Smooth muscle cell of the brain vasculature (primary cell): ENCODE data around the gene GAPVD1.
"Not testable (repeated sequence)": the region's sequence is repeated elsewhere in the genome, so short reads cannot be mapped to it uniquely, and the experiment has no call there.

ENCODE experiments used
- DNase-seq: peaks from one replicate; pipeline ENCODE4 v3.0.0-alpha.2; 2012; ENCODE audit warnings: low read depth, low spot score

The GAPVD1 gene

DNA sequence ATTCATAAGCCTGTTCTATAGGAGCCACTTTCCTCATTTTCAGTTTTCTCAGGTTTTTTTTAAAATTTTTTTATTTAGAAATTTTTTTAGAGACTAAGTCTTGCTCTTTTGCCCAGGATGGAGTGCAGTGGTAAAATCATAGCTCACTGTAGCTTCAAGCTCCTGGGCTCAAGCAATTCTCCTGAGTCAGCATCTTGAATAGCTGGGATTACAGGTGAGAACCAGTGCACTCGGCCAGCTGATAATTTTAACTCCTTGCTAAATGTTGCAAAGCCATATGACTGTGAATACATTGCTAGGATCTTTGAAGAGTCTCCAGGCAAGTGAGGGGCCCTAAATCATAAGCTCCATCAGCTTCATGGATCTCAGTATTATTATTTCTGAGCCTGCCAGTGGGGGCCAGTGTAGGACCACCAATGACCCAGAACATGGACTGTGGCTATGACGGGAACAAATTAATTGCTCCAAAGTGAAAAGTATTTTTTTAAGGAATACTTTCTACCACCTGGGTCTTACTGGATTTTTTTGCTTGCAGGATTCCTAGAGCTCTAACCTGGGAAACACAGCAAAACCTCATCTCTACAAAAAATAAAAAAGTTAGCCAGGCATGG, 5.7 kb upstream of the GAPVD1 start:
- no peak for DNase-seq

DNA sequence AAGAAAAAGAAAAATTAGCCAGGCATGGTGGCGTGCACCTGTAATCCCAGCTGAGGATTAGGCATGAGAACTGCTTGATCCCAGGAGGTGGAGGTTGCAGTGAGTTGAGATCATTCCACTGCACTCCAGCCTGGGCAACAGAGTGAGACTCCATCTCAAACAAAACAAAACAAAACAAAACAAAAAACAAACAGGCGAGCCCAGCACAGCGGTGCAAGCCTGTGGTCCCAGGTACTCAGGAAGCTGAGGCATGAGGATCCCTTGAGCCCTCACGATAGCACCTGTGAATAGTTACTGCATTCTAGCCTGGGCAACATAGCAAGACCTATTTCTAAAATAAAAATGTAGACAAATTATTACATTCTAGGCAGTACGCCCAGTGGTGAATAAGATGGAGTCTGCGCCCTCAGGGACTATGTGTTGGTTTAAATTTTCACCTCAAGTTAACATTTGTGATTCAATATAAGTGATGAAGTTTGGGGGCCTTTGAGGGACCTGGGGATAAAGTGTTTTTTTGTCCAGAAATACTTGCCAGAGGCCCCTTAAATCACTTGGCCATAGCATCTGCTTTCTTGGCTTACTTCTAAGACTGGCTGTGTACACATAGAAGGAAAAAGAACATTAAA, 3.4 kb upstream of the GAPVD1 start:
- DNase-seq, result no peak

- DNase-seq, result no peak
Measured at GRCh38 chr9:125258832-125259534, 2.6 kb upstream of the GAPVD1 start.

GRCh38 chr9:125260561-125260960, 1.1 kb upstream of the GAPVD1 start:
- no peak for DNase-seq

GRCh38 chr9:125262294-125262991, 817 bp downstream of the GAPVD1 start:
- no peak for DNase-seq

DNA sequence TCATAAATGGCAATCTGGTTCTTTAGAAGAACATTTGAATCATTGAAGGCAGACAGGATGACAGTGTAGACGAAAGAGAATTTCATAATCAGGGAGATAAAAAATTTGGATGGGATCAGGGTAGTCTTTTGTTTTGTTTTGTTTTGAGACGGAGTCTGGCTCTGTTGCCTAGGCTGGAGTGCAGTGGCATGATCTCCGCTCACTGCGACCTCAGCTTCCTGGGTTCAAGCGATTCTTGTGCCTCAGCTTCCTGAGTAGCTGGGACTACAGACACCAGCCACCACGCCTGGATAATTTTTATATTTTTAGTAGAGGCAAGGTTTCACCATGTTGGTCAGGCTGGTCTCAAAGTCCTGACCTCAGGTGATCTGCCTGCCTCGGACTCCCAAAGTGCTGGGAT, 2.4 kb downstream of the GAPVD1 start:
- DNase-seq, result not testable (repeated sequence)

DNA sequence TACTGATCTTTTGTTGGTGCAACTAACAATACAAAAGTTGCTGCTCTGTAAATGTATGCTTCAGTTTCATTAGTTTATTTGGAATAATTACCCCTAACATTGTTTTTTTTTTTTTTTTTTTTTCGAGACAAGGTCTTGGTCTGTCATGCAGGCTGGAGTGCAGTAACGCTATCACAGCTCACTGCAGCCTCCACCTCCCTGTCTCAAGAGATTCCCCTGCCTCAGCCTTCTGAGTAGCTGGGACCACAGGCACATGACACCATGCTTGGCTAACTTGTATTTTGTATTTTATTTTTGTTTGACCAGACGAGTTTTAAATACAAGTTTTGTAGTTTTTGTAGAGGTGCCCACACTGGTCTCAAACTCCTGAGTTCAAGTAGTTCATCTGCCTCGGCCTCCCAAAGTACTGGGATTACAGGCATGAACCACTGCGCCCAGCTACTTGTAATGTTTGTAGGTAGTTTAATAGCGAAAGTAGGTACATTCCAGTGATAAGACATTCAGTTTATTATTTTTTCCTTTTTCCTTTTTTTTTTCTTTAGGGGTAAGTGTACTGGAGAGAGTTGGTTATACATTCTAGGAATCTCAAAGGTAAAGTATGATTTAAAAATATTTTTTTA, 6.9 kb downstream of the GAPVD1 start:
- DNase-seq, result no peak

DNA sequence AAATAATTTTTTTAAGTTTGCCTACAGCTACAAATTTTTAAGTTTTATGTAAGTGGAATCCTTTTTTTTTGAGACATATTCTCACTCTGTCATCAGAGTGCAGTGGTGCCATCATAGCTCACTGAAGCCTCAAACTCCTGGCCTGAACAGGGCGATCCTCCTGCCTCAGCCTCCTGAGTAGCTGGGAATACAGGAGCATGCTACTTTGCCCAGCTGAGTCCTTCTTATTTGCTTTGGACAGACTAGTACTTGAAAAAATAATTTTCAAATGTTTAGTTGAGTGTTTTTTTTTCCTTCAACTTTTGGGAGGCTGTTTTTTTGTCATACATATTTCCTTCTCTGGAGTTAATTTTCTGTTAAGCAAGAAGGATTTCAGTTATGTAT, 7.4 kb downstream of the GAPVD1 start:
- DNase-seq, result no peak

DNA sequence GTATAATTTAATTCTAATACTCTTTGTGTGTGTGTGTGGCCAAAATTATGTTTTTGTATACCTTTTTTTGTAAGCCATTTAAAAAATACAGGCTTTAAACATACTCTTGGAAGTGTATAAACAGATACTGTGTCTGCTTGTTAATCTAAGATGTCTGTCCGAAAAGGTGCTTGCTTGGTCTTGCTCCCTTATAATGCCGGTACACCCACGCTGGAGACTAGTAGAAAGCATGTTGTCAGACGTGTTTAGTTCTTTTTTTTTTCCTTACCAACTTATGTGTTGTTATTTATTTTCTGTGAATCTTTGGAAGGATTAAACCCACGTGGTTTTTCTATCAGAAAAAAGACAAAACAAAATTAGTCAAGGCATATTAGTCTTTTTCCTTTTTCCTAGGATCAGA, 9.5 kb downstream of the GAPVD1 start:
- DNase-seq, result no peak

- no peak for DNase-seq
Measured at GRCh38 chr9:125272697-125273096, 11.1 kb downstream of the GAPVD1 start.

- no peak for DNase-seq
Measured at GRCh38 chr9:125276771-125277170, 15.1 kb downstream of the GAPVD1 start.

DNA sequence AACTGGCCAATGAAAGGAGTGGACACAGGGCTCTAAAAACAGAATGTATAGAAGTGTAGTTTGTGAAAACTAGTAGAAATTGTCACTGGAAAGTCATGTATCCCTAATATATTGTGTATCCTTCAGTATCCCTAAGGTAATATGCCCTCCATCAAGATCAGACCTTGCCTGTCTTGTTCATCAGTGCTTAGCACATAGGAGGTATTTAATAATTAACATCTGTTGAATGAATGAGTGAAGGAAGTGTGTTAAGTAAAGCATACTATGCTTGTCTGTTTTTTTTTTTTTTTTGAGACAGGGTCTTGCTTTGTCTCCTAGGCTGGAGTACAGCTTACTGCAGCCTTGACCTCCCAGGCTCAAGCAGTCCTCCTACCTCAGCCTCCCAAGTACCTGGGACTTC, 15.8 kb downstream of the GAPVD1 start:
- no peak for DNase-seq

- no peak for DNase-seq
Measured at GRCh38 chr9:125280945-125281344, 19.3 kb downstream of the GAPVD1 start.

DNA sequence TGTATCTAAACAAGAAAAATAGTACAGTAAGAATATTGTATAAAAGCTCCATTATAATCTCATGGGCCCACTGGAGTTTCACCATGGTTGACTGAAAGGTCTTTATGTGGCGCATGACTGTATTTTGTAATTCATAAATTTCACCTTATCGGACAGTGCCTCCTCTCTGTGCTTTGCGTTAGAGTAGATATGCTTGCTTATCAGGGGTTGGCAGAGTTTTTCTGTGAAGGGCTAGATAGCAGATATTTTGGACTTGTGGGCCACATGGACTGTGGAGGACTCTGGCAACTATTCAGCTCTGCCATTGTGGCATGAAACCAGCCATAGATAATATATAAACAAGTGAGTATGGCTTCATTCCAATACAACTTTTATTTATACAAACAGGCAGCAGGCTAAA, 23.2 kb downstream of the GAPVD1 start:
- no peak for DNase-seq

DNA sequence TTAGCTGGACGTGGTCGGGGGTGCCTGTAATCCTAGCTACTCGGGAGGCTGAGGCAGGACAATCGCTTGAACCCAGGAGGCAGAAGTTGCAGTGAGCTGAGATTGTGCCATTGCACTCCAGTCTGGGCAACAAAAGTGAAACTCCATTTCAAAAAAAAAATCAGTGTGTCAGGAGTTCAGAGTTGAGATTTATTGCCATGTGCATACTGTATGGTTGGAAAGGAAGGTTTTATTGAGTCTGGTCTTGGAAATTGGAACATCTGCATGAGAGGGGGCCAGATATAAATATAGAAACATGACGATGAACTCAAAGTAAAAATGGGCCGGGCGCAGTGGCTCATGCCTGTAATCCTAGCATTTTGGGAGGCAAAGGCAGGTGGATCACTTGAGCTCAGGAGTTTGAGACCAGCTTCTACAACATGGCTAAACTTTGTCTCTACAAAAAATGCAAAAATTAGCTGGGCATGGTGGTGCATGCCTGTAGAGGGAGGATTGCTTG, 25.4 kb downstream of the GAPVD1 start:
- DNase-seq, result not testable (repeated sequence)

- no peak for DNase-seq
Measured at GRCh38 chr9:125293134-125293533, 31.5 kb downstream of the GAPVD1 start.

GRCh38 chr9:125295657-125296056, 34.0 kb downstream of the GAPVD1 start:
- no peak for DNase-seq

- no peak for DNase-seq
Measured at GRCh38 chr9:125296843-125297372, 35.3 kb downstream of the GAPVD1 start.

GRCh38 chr9:125297917-125298316, 36.3 kb downstream of the GAPVD1 start:
- no peak for DNase-seq

GRCh38 chr9:125302241-125302640, 40.6 kb downstream of the GAPVD1 start:
- no peak for DNase-seq

DNA sequence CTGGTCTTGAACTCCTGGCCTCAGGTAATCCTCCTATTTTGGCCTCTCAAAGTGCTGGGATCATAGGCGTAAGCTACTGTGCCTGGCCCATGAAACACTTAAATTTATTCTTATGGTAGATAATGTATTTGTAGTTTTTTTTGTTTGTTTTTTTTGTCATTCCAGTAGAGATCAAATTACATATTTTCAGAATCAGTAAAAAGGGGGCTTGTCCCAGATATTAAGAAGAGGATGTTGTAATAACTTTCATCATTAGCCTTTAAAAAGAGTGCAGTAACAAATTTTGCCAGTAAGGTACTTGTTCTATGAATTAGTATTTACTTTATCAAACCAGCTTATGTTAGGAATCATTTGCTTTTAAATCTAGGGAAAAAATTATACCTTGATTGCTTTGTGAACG, 42.6 kb downstream of the GAPVD1 start:
- no peak for DNase-seq

DNA sequence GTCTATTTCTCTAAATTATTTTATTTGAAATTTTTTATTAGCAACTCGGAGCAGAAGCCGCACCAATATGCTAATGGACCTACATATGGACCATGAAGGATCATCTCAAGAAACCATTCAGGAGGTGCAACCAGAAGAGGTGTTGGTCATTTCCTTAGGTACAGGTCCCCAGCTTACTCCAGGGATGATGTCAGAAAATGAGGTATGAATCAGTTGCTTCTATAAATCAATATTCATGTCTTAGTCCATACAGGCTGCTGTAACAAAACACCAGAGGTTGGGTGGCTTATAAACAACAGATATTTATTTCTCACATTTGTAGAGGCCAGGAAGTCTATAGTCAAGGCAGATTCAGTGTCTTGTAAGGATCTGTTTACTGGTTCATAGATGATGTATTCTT, 50.8 kb downstream of the GAPVD1 start:
- DNase-seq, result no peak
